IMR-90 (cell line): Measurements from ENCODE around the gene PCED1B. TPM values are rescaled to one million over a fixed set of nuclear protein-coding genes. Genes with fewer than 3 reads are reported as not detected.

ENCODE experiments used
- ATAC-seq: fragments of 200-7000 bp; cut with Tn5 transposase; 2 replicates; pipeline ENCODE4 v1.9.1; 2020; ENCODE audit warnings: low read depth, mild to moderate bottlenecking, moderate library complexity
- BruUV-seq: library from RNA; stranded (reverse); fragments of 400-500 nt; replicated peaks from 2 replicates; lab custom pipeline; 2021; lab: Mats Ljungman, UMichigan
- CTCF ChIA-PET: fragments of 300-600 bp; formaldehyde crosslinking; extraction: SDS; loops from one replicate; lab custom pipeline; 2021; ENCODE audit warnings: antibody characterized with exemption; lab: Yijun Ruan, JAX
- POLR2A ChIA-PET: fragments of 300-600 bp; sonication (Branson Sonifier 250); formaldehyde crosslinking; loops from one replicate; lab custom pipeline; 2022; ENCODE audit warnings: antibody characterized with exemption; ENCODE audit not compliant: unreplicated experiment; lab: Charles Lee
- DNase-seq: peaks from one replicate; pipeline ENCODE4 v3.0.0; 2013
- H2AFZ ChIP-seq: replicated peaks from 2 replicates; pipeline ENCODE3; 2013; ENCODE audit warnings: low read length, mild to moderate bottlenecking; ENCODE audit not compliant: poor library complexity
- H2AK5ac ChIP-seq: 2 replicates; pipeline ENCODE4 v1.6.1; 2013; ENCODE audit warnings: low read depth, low read length, inconsistent platforms
- H2AK9ac ChIP-seq: replicated peaks from 2 replicates; pipeline ENCODE3; 2013; ENCODE audit warnings: mild to moderate bottlenecking, low read depth, low read length, moderate library complexity; ENCODE audit not compliant: poor library complexity
- H2BK120ac ChIP-seq: 2 replicates; pipeline ENCODE4 v1.6.1; 2013; ENCODE audit warnings: low read depth, low read length, inconsistent platforms
- H2BK15ac ChIP-seq: 3 replicates; pipeline ENCODE4 v1.6.1; 2013; ENCODE audit warnings: low read depth, low read length, inconsistent platforms
- H2BK20ac ChIP-seq: 2 replicates; pipeline ENCODE4 v1.6.1; 2013; ENCODE audit warnings: low read depth, mild to moderate bottlenecking, inconsistent platforms, low read length, moderate library complexity
- H2BK5ac ChIP-seq: 2 replicates; pipeline ENCODE4 v1.6.1; 2013; ENCODE audit warnings: mild to moderate bottlenecking, low read depth, low read length, inconsistent platforms; ENCODE audit not compliant: poor library complexity, severe bottlenecking
- H3K14ac ChIP-seq: replicated peaks from 2 replicates; pipeline ENCODE4 v1.6.1; 2013; ENCODE audit warnings: low read depth, low read length, inconsistent platforms
- H3K18ac ChIP-seq: 2 replicates; pipeline ENCODE4 v1.6.1; 2013; ENCODE audit warnings: low read depth, low read length, control low read depth
- H3K23ac ChIP-seq: 2 replicates; pipeline ENCODE4 v1.6.1; 2013; ENCODE audit warnings: low read depth, low read length, inconsistent platforms
- H3K27ac ChIP-seq: 2 replicates; pipeline ENCODE4 v1.5.1; 2013; ENCODE audit warnings: mild to moderate bottlenecking, control low read depth, low read length; ENCODE audit not compliant: insufficient read depth
- H3K27me3 ChIP-seq: 2 replicates; pipeline ENCODE4 v1.6.1; 2013; ENCODE audit warnings: low read length; ENCODE audit not compliant: control insufficient read depth, insufficient read depth
- H3K36me3 ChIP-seq: 2 replicates; pipeline ENCODE4 v1.6.1; 2013; ENCODE audit warnings: low read length, mixed read lengths; ENCODE audit not compliant: control insufficient read depth, insufficient read depth
- H3K4ac ChIP-seq: 2 replicates; pipeline ENCODE4 v1.6.1; 2013; ENCODE audit warnings: low read depth, low read length, inconsistent platforms
- H3K4me1 ChIP-seq: 2 replicates; pipeline ENCODE4 v1.6.1; 2013; ENCODE audit warnings: low read length, mixed read lengths; ENCODE audit not compliant: control insufficient read depth, insufficient read depth
- H3K4me2 ChIP-seq: 2 replicates; pipeline ENCODE4 v1.6.1; 2013; ENCODE audit warnings: low read depth, mild to moderate bottlenecking, control low read depth, low read length, moderate library complexity
- H3K4me3 ChIP-seq: 2 replicates; pipeline ENCODE4 v1.5.1; 2013; ENCODE audit warnings: low read depth, mild to moderate bottlenecking, control low read depth, low read length, moderate library complexity; ENCODE audit not compliant: insufficient read depth
- H3K56ac ChIP-seq: 2 replicates; pipeline ENCODE4 v1.6.1; 2013; ENCODE audit warnings: low read length, inconsistent platforms; ENCODE audit not compliant: insufficient read depth; ENCODE audit errors: extremely low read depth
- H3K79me1 ChIP-seq, 2 experiments: 2 replicates each; pipeline ENCODE4 v1.6.1; 2013; ENCODE audit warnings: low read length in 2 of 2, inconsistent platforms in 1 of 2, low read depth in 1 of 2
- H3K9ac ChIP-seq: 2 replicates; pipeline ENCODE4 v1.6.1; 2013; ENCODE audit warnings: low read depth, low read length, control low read depth
- H3K9me1 ChIP-seq: 2 replicates; pipeline ENCODE4 v1.6.1; 2013; ENCODE audit warnings: low read length, inconsistent platforms; ENCODE audit not compliant: insufficient read depth
- H3K9me3 ChIP-seq: 2 replicates; pipeline ENCODE4 v1.6.1; 2013; ENCODE audit warnings: low read length; ENCODE audit not compliant: control insufficient read depth, insufficient read depth
- H4K20me1 ChIP-seq: 2 replicates; pipeline ENCODE4 v1.6.1; 2013; ENCODE audit warnings: low read length, inconsistent platforms; ENCODE audit not compliant: insufficient read depth
- H4K5ac ChIP-seq: 2 replicates; pipeline ENCODE4 v1.6.1; 2013; ENCODE audit warnings: mild to moderate bottlenecking, low read depth, low read length, control low read depth
- H4K8ac ChIP-seq, 2 experiments: 2 replicates each; pipeline ENCODE4 v1.6.1; 2013; ENCODE audit warnings: low read depth in 2 of 2, low read length in 2 of 2, control low read depth in 1 of 2, inconsistent platforms in 1 of 2
- H4K91ac ChIP-seq: 2 replicates; pipeline ENCODE4 v1.6.1; 2013; ENCODE audit warnings: low read depth, low read length, inconsistent platforms; ENCODE audit not compliant: insufficient read depth
- CEBPB ChIP-seq: IDR thresholded peaks from 2 replicates; pipeline ENCODE4 v1.6.1; 2012; ENCODE audit warnings: low read depth, low read length, improper control_type of control experiment
- ELK1 ChIP-seq: fragments of 150-350 bp; IDR thresholded peaks from 2 replicates; pipeline ENCODE4 v1.6.1; 2016; ENCODE audit warnings: low read depth, mild to moderate bottlenecking, low read length, moderate library complexity, borderline replicate concordance
- USF2 ChIP-seq: fragments of 150-350 bp; IDR thresholded peaks from 2 replicates; pipeline ENCODE4 v1.6.1; 2017; ENCODE audit warnings: mild to moderate bottlenecking, antibody characterized with exemption, low read length, low read depth
- WGBS, 2 experiments: methylation state at CpG; one replicate each; pipeline versions ENCODE4 v1.1.5 to v1.1.7; 2013; ENCODE audit warnings: missing lambda C conversion rate in 2 of 2; ENCODE audit not compliant: insufficient read length in 1 of 2; ENCODE audit errors: extremely low coverage in 2 of 2; 5-methylcytosine and 5-hydroxymethylcytosine counted together
- dilution Hi-C: fragments of 300-500 bp; cut with HindIII; formaldehyde crosslinking; loops from one replicate; pipeline ENCODE4 v1.14.3; 2018; ENCODE audit warnings: low sequenced_read_pairs; ENCODE audit not compliant: unreplicated experiment
- in situ Hi-C: fragments of 300-500 bp; cut with MboI; formaldehyde crosslinking; loops from 3 replicates; pipeline ENCODE4 v1.14.3; 2019; ENCODE audit warnings: low sequenced_read_pairs, inconsistent platforms, mixed read lengths
- intact Hi-C: fragments of 100-400 bp; cut with micrococcal nuclease; formaldehyde crosslinking; loops from 2 replicates; pipeline ENCODE4 v1.10.0; 2022
- polyA plus RNA-seq, 3 experiments: library from polyadenylated mRNA; depleted of rRNA; stranded (reverse); fragments of >200 nt; gene quantifications; 2 replicates each; pipeline ENCODE4 v1.2.3, GENCODE V29; 2012; ENCODE audit warnings: low replicate concordance in 1 of 3
- total RNA-seq: library from RNA; depleted of rRNA; stranded (reverse); fragments of >200 nt; gene quantifications from 2 replicates; pipeline ENCODE4 v1.2.3, GENCODE V29; 2012

PCED1B gene
- total and polyA plus RNA-seq, 2 of the 4 experiments (the other 2 are of a cell fraction): 0.36 to 2.6 TPM

GRCh38 chr12:47105914-47106674 lies 26.7 kb downstream of the PCED1B start:
- no peak overlapping the region for H3K23ac ChIP-seq
- H2AFZ ChIP-seq: no peak overlapping the region
- no peak overlapping the region for H2BK15ac ChIP-seq
- H3K79me1 ChIP-seq: peaks cover 3 to 6% of the 10 kb centered on the region in 2 experiments; a peak in 1 of 4 replicates
- no peaks in the 10 kb centered on the region; the same call in 1 of the 2 replicates for H3K9me1 ChIP-seq
- no peak overlapping the region for H3K27ac ChIP-seq
- in situ Hi-C loops (no loop called here), intact Hi-C loops (no loop called here), dilution Hi-C loops (no loop called here)
- no peak overlapping the region for H3K56ac ChIP-seq
- no peaks in the 10 kb centered on the region for H3K9me3 ChIP-seq
- no peak overlapping the region for H2BK20ac ChIP-seq
- peaks cover 4% of the 10 kb centered on the region for H3K4me1 ChIP-seq
- H3K4ac ChIP-seq: no peak overlapping the region
- no CpG with 5 or more reads among the region's 10 CpGs for WGBS, 2 experiments
- H3K27me3 ChIP-seq: no peaks in the 10 kb centered on the region
- CTCF ChIA-PET: interaction anchor here (1.0 kb wide), 1 partner anchor 43 kb away, joined by 3 read pairs; no protein-coding TSS in a partner anchor
- H4K5ac ChIP-seq: no peak overlapping the region
- H3K14ac ChIP-seq: no peak overlapping the region
- no peak overlapping the region for H3K9ac ChIP-seq
- no peak overlapping the region for H3K18ac ChIP-seq
- DNase-seq (no peak), ATAC-seq (no peak)
- no peak overlapping the region for H2BK5ac ChIP-seq
- no peak overlapping the region for H4K8ac ChIP-seq
- no peak for TF ChIP-seq USF2
- peak; percentile 53; the same call in 1 of the 2 replicates for TF ChIP-seq CEBPB
- TF ChIP-seq ELK1: no peak
- H2AK5ac ChIP-seq: peak overlapping the region; percentile 29; the same call in 1 of the 2 replicates
- no peak overlapping the region for H4K91ac ChIP-seq
- no peak overlapping the region for H3K4me3 ChIP-seq
- H3K4me2 ChIP-seq: no peak overlapping the region
- POLR2A ChIA-PET: no interaction called here
- no TSS peak for BruUV-seq
- H4K20me1 ChIP-seq: no peaks in the 10 kb centered on the region
- no peaks in the 10 kb centered on the region for H3K36me3 ChIP-seq
- H2BK120ac ChIP-seq: no peak overlapping the region
- H2AK9ac ChIP-seq: no peak overlapping the region
